GM23338 (cell line): ENCODE results near the gene ADGRL1. TPM values are rescaled to one million over a fixed set of nuclear protein-coding genes. Genes with fewer than 3 reads are reported as not detected.

Experiments used
- JUNB ChIP-seq: IDR thresholded peaks from one replicate; pipeline ENCODE4 v1.6.1; 2016; ENCODE audit warnings: antibody characterized with exemption; ENCODE audit not compliant: unreplicated experiment
- POLR2AphosphoS5 ChIP-seq: IDR thresholded peaks from 2 replicates; pipeline ENCODE4 v1.6.1; 2016; ENCODE audit warnings: antibody characterized with exemption, low read depth
- STAT1 ChIP-seq: IDR thresholded peaks from one replicate; pipeline ENCODE4 v1.6.1; 2016; ENCODE audit warnings: antibody characterized with exemption; ENCODE audit not compliant: unreplicated experiment
- ZNF331 ChIP-seq: fragments of 250-450 bp; sonication (Bioruptor Pico); IDR thresholded peaks from 2 replicates; pipeline ENCODE4 v1.5.0; 2020; ENCODE audit warnings: low read depth, mild to moderate bottlenecking, moderate library complexity
- polyA plus RNA-seq: library from polyadenylated mRNA; unstranded; fragments of >200 nt; fragmentation: Nextera tagmentation; extraction: Ambion mirVana; gene quantifications from 2 replicates; pipeline ENCODE4 v1.2.1, GENCODE V29; 2016
- total RNA-seq: library from RNA; depleted of rRNA; stranded (reverse); fragments of >200 nt; shearing (Covaris generic); gene quantifications from 2 replicates; pipeline ENCODE4 v1.2.3, GENCODE V29; 2014
- TF ChIP-seq, protein P1 (sequence below): fragments of 250-450 bp; sonication (Bioruptor Pico); IDR thresholded peaks from 2 replicates; pipeline ENCODE4 v1.5.0; 2020; ENCODE audit warnings: mild to moderate bottlenecking, moderate library complexity
- TF ChIP-seq, protein P2 (sequence below), 2 experiments: fragments of 200-600 bp in 1 of 2; sonication (generic) in 1 of 2; conservative IDR thresholded peaks; 2 replicates each; pipeline versions ENCODE4 v1.5.1 to v1.6.1; 2016 to 2017; ENCODE audit warnings: antibody characterized with exemption in 2 of 2, low read depth in 2 of 2, mild to moderate bottlenecking in 2 of 2, moderate library complexity in 1 of 2

The ADGRL1 gene
- total and polyA plus RNA-seq, 2 experiments from 2014 or later = 20.6 to 100 TPM

DNA sequence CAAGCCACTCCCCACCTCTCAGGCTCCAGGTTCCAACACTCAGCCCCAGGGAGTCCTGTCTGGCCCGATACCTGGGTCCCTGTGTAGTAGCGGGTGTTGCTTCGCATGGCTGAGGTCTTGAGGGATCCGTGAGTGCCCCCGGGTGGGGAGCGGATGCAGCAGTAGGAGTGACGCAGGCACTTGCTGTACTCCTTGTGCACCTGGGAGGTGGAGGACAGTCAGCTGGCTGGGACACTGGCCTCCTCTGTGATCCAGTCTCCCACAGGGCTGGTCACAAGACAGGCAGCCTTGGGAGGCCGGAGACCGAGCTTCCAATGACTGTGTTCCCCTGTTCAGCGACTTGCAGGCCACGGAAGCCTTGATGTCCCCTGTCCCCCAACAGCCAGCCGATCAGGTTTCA is 53.3 kb downstream of the ADGRL1 start (continued):
- TF ChIP-seq, protein P1, sequence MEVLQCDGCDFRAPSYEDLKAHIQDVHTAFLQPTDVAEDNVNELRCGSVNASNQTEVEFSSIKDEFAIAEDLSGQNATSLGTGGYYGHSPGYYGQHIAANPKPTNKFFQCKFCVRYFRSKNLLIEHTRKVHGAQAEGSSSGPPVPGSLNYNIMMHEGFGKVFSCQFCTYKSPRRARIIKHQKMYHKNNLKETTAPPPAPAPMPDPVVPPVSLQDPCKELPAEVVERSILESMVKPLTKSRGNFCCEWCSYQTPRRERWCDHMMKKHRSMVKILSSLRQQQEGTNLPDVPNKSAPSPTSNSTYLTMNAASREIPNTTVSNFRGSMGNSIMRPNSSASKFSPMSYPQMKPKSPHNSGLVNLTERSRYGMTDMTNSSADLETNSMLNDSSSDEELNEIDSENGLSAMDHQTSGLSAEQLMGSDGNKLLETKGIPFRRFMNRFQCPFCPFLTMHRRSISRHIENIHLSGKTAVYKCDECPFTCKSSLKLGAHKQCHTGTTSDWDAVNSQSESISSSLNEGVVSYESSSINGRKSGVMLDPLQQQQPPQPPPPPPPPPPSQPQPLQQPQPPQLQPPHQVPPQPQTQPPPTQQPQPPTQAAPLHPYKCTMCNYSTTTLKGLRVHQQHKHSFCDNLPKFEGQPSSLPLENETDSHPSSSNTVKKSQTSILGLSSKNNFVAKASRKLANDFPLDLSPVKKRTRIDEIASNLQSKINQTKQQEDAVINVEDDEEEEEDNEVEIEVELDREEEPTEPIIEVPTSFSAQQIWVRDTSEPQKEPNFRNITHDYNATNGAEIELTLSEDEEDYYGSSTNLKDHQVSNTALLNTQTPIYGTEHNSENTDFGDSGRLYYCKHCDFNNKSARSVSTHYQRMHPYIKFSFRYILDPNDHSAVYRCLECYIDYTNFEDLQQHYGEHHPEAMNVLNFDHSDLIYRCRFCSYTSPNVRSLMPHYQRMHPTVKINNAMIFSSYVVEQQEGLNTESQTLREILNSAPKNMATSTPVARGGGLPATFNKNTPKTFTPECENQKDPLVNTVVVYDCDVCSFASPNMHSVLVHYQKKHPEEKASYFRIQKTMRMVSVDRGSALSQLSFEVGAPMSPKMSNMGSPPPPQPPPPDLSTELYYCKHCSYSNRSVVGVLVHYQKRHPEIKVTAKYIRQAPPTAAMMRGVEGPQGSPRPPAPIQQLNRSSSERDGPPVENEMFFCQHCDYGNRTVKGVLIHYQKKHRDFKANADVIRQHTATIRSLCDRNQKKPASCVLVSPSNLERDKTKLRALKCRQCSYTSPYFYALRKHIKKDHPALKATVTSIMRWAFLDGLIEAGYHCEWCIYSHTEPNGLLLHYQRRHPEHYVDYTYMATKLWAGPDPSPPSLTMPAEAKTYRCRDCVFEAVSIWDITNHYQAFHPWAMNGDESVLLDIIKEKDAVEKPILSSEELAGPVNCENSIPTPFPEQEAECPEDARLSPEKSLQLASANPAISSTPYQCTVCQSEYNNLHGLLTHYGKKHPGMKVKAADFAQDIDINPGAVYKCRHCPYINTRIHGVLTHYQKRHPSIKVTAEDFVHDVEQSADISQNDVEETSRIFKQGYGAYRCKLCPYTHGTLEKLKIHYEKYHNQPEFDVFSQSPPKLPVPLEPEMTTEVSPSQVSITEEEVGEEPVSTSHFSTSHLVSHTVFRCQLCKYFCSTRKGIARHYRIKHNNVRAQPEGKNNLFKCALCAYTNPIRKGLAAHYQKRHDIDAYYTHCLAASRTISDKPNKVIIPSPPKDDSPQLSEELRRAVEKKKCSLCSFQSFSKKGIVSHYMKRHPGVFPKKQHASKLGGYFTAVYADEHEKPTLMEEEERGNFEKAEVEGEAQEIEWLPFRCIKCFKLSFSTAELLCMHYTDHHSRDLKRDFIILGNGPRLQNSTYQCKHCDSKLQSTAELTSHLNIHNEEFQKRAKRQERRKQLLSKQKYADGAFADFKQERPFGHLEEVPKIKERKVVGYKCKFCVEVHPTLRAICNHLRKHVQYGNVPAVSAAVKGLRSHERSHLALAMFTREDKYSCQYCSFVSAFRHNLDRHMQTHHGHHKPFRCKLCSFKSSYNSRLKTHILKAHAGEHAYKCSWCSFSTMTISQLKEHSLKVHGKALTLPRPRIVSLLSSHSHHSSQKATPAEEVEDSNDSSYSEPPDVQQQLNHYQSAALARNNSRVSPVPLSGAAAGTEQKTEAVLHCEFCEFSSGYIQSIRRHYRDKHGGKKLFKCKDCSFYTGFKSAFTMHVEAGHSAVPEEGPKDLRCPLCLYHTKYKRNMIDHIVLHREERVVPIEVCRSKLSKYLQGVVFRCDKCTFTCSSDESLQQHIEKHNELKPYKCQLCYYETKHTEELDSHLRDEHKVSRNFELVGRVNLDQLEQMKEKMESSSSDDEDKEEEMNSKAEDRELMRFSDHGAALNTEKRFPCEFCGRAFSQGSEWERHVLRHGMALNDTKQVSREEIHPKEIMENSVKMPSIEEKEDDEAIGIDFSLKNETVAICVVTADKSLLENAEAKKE (CRISPR knock-in tag) = no peak
- no peak for TF ChIP-seq POLR2AphosphoS5
- TF ChIP-seq JUNB = no peak
- no peak for TF ChIP-seq STAT1
- no peak for TF ChIP-seq ZNF331 (CRISPR knock-in tag)
- TF ChIP-seq, protein P2, sequence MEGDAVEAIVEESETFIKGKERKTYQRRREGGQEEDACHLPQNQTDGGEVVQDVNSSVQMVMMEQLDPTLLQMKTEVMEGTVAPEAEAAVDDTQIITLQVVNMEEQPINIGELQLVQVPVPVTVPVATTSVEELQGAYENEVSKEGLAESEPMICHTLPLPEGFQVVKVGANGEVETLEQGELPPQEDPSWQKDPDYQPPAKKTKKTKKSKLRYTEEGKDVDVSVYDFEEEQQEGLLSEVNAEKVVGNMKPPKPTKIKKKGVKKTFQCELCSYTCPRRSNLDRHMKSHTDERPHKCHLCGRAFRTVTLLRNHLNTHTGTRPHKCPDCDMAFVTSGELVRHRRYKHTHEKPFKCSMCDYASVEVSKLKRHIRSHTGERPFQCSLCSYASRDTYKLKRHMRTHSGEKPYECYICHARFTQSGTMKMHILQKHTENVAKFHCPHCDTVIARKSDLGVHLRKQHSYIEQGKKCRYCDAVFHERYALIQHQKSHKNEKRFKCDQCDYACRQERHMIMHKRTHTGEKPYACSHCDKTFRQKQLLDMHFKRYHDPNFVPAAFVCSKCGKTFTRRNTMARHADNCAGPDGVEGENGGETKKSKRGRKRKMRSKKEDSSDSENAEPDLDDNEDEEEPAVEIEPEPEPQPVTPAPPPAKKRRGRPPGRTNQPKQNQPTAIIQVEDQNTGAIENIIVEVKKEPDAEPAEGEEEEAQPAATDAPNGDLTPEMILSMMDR (conservative IDR thresholded peaks at IDR 0.05; ENCODE audit: low read depth in 2 of 2) = no peak
